Vagina (tissue), 2 donors: ENCODE data around the gene HIVEP1.

Experiments used
- POLR2A ChIP-seq, 2 donors: fragments of 450-650 bp; IDR thresholded peaks; one replicate each; pipeline ENCODE4 v1.6.1; 2017; ENCODE audit warnings: antibody characterized with exemption in 2 of 2, mild to moderate bottlenecking in 2 of 2, moderate library complexity in 2 of 2
- POLR2AphosphoS5 ChIP-seq, 2 donors: sonication (generic); formaldehyde crosslinking; IDR thresholded peaks; one replicate each; pipeline ENCODE4 v1.9.0; 2017; ENCODE audit warnings: antibody characterized with exemption in 2 of 2, mild to moderate bottlenecking in 2 of 2, low read depth in 1 of 2; ENCODE audit not compliant: insufficient read depth in 1 of 2
- TF ChIP-seq, protein P1 (sequence below), 3 experiments: fragments of 450-650 bp in 2 of 3; fragments of 200-600 bp in 1 of 3; sonication (generic) in 1 of 3; IDR thresholded peaks; one replicate each; pipeline ENCODE4 v1.5.1; 2017 to 2019; ENCODE audit warnings: antibody characterized with exemption in 3 of 3, mild to moderate bottlenecking in 2 of 3, moderate library complexity in 2 of 3

DNA sequence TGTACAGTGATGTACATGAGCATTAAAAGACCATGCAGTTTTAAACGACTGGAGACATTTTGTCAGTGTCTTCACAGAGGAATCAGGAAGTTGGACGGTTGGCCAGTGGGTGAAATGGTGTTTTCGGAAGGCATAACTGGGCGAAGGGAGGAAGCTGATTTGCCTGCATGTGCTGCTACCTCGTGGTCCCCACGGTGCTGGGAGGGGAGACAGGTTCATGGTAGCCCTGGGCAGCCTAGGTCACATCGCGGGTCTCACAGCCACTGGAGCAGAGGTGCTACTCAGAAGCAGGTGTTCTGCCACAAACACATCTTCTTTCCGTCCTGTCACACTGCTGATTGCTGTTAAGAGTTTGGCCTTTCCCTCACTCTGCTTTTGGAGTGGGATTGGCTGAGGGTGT, 35.2 kb downstream of the HIVEP1 start:
- TF ChIP-seq, protein P1, sequence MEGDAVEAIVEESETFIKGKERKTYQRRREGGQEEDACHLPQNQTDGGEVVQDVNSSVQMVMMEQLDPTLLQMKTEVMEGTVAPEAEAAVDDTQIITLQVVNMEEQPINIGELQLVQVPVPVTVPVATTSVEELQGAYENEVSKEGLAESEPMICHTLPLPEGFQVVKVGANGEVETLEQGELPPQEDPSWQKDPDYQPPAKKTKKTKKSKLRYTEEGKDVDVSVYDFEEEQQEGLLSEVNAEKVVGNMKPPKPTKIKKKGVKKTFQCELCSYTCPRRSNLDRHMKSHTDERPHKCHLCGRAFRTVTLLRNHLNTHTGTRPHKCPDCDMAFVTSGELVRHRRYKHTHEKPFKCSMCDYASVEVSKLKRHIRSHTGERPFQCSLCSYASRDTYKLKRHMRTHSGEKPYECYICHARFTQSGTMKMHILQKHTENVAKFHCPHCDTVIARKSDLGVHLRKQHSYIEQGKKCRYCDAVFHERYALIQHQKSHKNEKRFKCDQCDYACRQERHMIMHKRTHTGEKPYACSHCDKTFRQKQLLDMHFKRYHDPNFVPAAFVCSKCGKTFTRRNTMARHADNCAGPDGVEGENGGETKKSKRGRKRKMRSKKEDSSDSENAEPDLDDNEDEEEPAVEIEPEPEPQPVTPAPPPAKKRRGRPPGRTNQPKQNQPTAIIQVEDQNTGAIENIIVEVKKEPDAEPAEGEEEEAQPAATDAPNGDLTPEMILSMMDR (IDR thresholded peaks at IDR 0.05): no peak
- no peak for TF ChIP-seq POLR2A (IDR thresholded peaks at IDR 0.05)
- TF ChIP-seq POLR2AphosphoS5 (IDR thresholded peaks at IDR 0.05; ENCODE audit: insufficient read depth in 1 of 2, low read depth in 1 of 2): no peak
